Activated naive CD8-positive, alpha-beta T cell treated with anti-CD3 and anti-CD28 coated beads, Interleukin-2, amount 50 U/mL, for 16 hours (primary cell): Measurements from ENCODE around the gene TRIO.

ENCODE experiments used
- DNase-seq: peaks from one replicate; pipeline ENCODE4 v3.0.0-alpha.2; 2020; ENCODE audit warnings: low read depth, low spot score

TRIO gene

GRCh38 chr5:14481349-14481748, 338.2 kb downstream of the TRIO start:
- no peak for DNase-seq

GRCh38 chr5:14482085-14482484, 338.9 kb downstream of the TRIO start:
- DNase-seq, result no peak

- DNase-seq, result no peak
Observed at GRCh38 chr5:14483504-14484157, 340.5 kb downstream of the TRIO start.

GRCh38 chr5:14486486-14486885, 343.3 kb downstream of the TRIO start:
- no peak for DNase-seq

- no peak for DNase-seq
Observed at GRCh38 chr5:14486996-14487896, 344.1 kb downstream of the TRIO start.

GRCh38 chr5:14487897-14488570, 344.9 kb downstream of the TRIO start:
- no peak for DNase-seq

- DNase-seq, result no peak
Observed at GRCh38 chr5:14488709-14489108, 345.6 kb downstream of the TRIO start.

GRCh38 chr5:14489643-14490042, 346.5 kb downstream of the TRIO start:
- no peak for DNase-seq

GRCh38 chr5:14490309-14490711, 347.2 kb downstream of the TRIO start:
- DNase-seq, result no peak

GRCh38 chr5:14491015-14491915, 348.1 kb downstream of the TRIO start:
- no peak for DNase-seq

GRCh38 chr5:14492331-14492964, 349.3 kb downstream of the TRIO start:
- DNase-seq, result no peak

- DNase-seq, result no peak
Observed at GRCh38 chr5:14495301-14495700, 352.2 kb downstream of the TRIO start.

- DNase-seq, result no peak
Observed at GRCh38 chr5:14497311-14497710, 354.2 kb downstream of the TRIO start.

GRCh38 chr5:14501353-14502293, 358.5 kb downstream of the TRIO start:
- DNase-seq, result no peak

GRCh38 chr5:14502294-14502690, 359.1 kb downstream of the TRIO start:
- DNase-seq, result no peak

GRCh38 chr5:14503017-14503680, 360.0 kb downstream of the TRIO start:
- DNase-seq, result no peak

- DNase-seq, result no peak
Observed at GRCh38 chr5:14503681-14504331, 360.7 kb downstream of the TRIO start.

GRCh38 chr5:14504332-14504727, 361.2 kb downstream of the TRIO start:
- DNase-seq, result no peak

- DNase-seq, result no peak
Observed at GRCh38 chr5:14504816-14505215, 361.7 kb downstream of the TRIO start.
